HEK293T (cell line): Measurements from ENCODE around the gene ZNF749.
A peak's percentile ranks its signal among the peaks of the same experiment; 100 is the strongest.

Source experiments
- ARNT ChIP-seq: fragments of 450-650 bp; IDR thresholded peaks from 2 replicates; pipeline ENCODE4 v1.6.1; 2017; ENCODE audit warnings: mild to moderate bottlenecking
- FOXM1 ChIP-seq: fragments of 450-650 bp; IDR thresholded peaks from 2 replicates; pipeline ENCODE4 v1.6.1; 2017; ENCODE audit warnings: mild to moderate bottlenecking, borderline replicate concordance
- NFRKB ChIP-seq: fragments of 450-650 bp; IDR thresholded peaks from 2 replicates; pipeline ENCODE4 v1.6.1; 2016; ENCODE audit warnings: mild to moderate bottlenecking, moderate library complexity
- SP1 ChIP-seq: fragments of 450-650 bp; IDR thresholded peaks from 2 replicates; pipeline ENCODE4 v1.6.1; 2017
- SUZ12 ChIP-seq: fragments of 450-650 bp; IDR thresholded peaks from 2 replicates; pipeline ENCODE4 v1.6.1; 2016; ENCODE audit warnings: mild to moderate bottlenecking
- TARDBP ChIP-seq: fragments of 450-650 bp; IDR thresholded peaks from 2 replicates; pipeline ENCODE4 v1.6.1; 2016
- TF ChIP-seq, protein P1 (sequence below): fragments of 450-650 bp; IDR thresholded peaks from 2 replicates; pipeline ENCODE4 v1.6.1; 2016

- TF ChIP-seq, protein P1, sequence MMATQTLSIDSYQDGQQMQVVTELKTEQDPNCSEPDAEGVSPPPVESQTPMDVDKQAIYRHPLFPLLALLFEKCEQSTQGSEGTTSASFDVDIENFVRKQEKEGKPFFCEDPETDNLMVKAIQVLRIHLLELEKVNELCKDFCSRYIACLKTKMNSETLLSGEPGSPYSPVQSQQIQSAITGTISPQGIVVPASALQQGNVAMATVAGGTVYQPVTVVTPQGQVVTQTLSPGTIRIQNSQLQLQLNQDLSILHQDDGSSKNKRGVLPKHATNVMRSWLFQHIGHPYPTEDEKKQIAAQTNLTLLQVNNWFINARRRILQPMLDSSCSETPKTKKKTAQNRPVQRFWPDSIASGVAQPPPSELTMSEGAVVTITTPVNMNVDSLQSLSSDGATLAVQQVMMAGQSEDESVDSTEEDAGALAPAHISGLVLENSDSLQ = peak; percentile 88
- no peak for TF ChIP-seq TARDBP
- TF ChIP-seq FOXM1 = no peak
- TF ChIP-seq SUZ12 = peak; percentile 68
- TF ChIP-seq NFRKB = no peak
- no peak for TF ChIP-seq SP1
- no peak for TF ChIP-seq ARNT
Measured at GRCh38 chr19:57435062-57435978, at the start of gene ZNF749.
